HG03103 (cell line): ENCODE data around the gene SLC34A3.

Source experiments
- ATAC-seq: cut with Tn5 transposase; IDR thresholded peaks from one replicate; pipeline ENCODE4 v1.9.1; 2021; ENCODE audit warnings: low read depth; ENCODE audit not compliant: unreplicated experiment

The SLC34A3 gene

GRCh38 chr9:137272241-137273094 lies 41.8 kb downstream of the SLC34A3 start:
- no peak for ATAC-seq

- no peak for ATAC-seq
These were observed 42.4 kb downstream of the SLC34A3 start for GRCh38 chr9:137273095-137273490.

- no peak for ATAC-seq
These were observed 43.1 kb downstream of the SLC34A3 start for GRCh38 chr9:137273611-137274320.

GRCh38 chr9:137275203-137275587 lies 44.5 kb downstream of the SLC34A3 start:
- ATAC-seq, result no peak

- no peak for ATAC-seq
These were observed 45.1 kb downstream of the SLC34A3 start for GRCh38 chr9:137275588-137276472.

- ATAC-seq, result no peak
These were observed 46.0 kb downstream of the SLC34A3 start for GRCh38 chr9:137276473-137277328.

- peak; percentile 50 for ATAC-seq
These were observed 46.8 kb downstream of the SLC34A3 start, which contains the start of gene TOR4A for GRCh38 chr9:137277329-137278041. TSS of gene TOR4A (plus strand) at chr9:137277726. CDS start at chr9:137278690, 964 bp downstream.

- ATAC-seq, result no peak
These were observed 47.5 kb downstream of the SLC34A3 start for GRCh38 chr9:137278061-137278701.

- no peak for ATAC-seq
These were observed 48.3 kb downstream of the SLC34A3 start for GRCh38 chr9:137278721-137279711.

GRCh38 chr9:137279741-137280473 lies 49.2 kb downstream of the SLC34A3 start:
- no peak for ATAC-seq

GRCh38 chr9:137280474-137281344 lies 50.0 kb downstream of the SLC34A3 start:
- no peak for ATAC-seq

- ATAC-seq, result no peak
These were observed 50.8 kb downstream of the SLC34A3 start for GRCh38 chr9:137281345-137282116.
